ENCODE measurements around the gene TUBG1. TPM values are rescaled to one million over a fixed set of nuclear protein-coding genes. Genes with fewer than 3 reads are reported as not detected.

Gene TUBG1
- total and polyA plus RNA-seq, 8 donors = 18.5 to 72.4 (median 45.7) TPM

GRCh38 chr17:42577140-42577531, 32.3 kb upstream of the TUBG1 start:
- WGBS, 5 donors = 5 to 7% (median 6%) methylated on average over 17 to 18 of the region's 18 CpGs
- peaks cover 35 to 71% (median 60%) of the 10 kb centered on the region in 4 donors for H3K36me3 ChIP-seq
- no peak for TF ChIP-seq CTCF (IDR thresholded peaks at IDR 0.05)
- no peak for TF ChIP-seq EP300 (IDR thresholded peaks at IDR 0.05)
- TF ChIP-seq POLR2AphosphoS5 (IDR thresholded peaks at IDR 0.05) = no peak
- TF ChIP-seq POLR2A (IDR thresholded peaks at IDR 0.05) = no peak
- intact Hi-C loops (cut with DNase I; ENCODE audit: low total_unique reads) = no loop called here
- no peaks in the 10 kb centered on the region for H3K9me3 ChIP-seq
- H3K27me3 ChIP-seq = no peaks in the 10 kb centered on the region
- H3K4me3 ChIP-seq = peak overlapping the region; percentile 48 to 66 (median 58)
- DNase-seq = no peak
- peaks cover 22 to 67% (median 37%) of the 10 kb centered on the region in 4 donors for H3K4me1 ChIP-seq
- peak overlapping the region; percentile 60 to 93 (median 85) for H3K27ac ChIP-seq

- Histone ChIP-seq H3K27ac (peak within 1 kb of the TSS; percentile 85 to 93 (median 88)), H3K36me3 (peaks cover 35 to 71% (median 60%) of the 10 kb centered on the region in 4 donors), H3K4me3 (peak within 1 kb of the TSS; percentile 48 to 66 (median 58)), H3K4me1 (peaks cover 16 to 62% (median 31%) of the 10 kb centered on the region in 4 donors), H3K27me3 (no peaks in the 10 kb centered on the region), H3K9me3 (no peaks in the 10 kb centered on the region)
- 0 to 2% (median 0%) methylated on average over 52 of the region's 52 CpGs for WGBS, 5 donors
- intact Hi-C loops (cut with DNase I; ENCODE audit: low total_unique reads) = no loop called here
- peak; percentile 96 to 98 for DNase-seq
- TF ChIP-seq CTCF (IDR thresholded peaks at IDR 0.05) (peak in 4 of 7 experiments; percentile 10 to 37 (median 20)), EP300 (IDR thresholded peaks at IDR 0.05) (no peak), POLR2A (IDR thresholded peaks at IDR 0.05) (peak in 1 of 4 donors; percentile 31), POLR2AphosphoS5 (IDR thresholded peaks at IDR 0.05) (peak; percentile 76 to 94 (median 90))
These were observed 31.8 kb upstream of the TUBG1 start, which contains the start of gene PSMC3IP for GRCh38 chr17:42577532-42578281. Gene PSMC3IP, minus strand, starts transcription at chr17:42577729. Its CDS starts 43 bp downstream, at chr17:42577686.

- Histone ChIP-seq H3K36me3 (peaks cover 35 to 71% (median 60%) of the 10 kb centered on the region in 4 donors), H3K9me3 (no peaks in the 10 kb centered on the region), H3K27ac (peak overlapping the region; percentile 85 to 93 (median 88)), H3K4me1 (peaks cover 14 to 55% (median 28%) of the 10 kb centered on the region in 4 donors), H3K27me3 (no peaks in the 10 kb centered on the region), H3K4me3 (peak overlapping the region; percentile 48 to 66 (median 58))
- peak; percentile 79 to 92 for DNase-seq
- WGBS, 5 donors = 0 to 1% (median 0%) methylated on average over 20 of the region's 20 CpGs
- TF ChIP-seq CTCF (IDR thresholded peaks at IDR 0.05) (peak in 5 of 7 experiments; percentile 59 to 80 (median 69)), POLR2A (IDR thresholded peaks at IDR 0.05) (no peak), POLR2AphosphoS5 (IDR thresholded peaks at IDR 0.05) (peak in 1 of 3 donors; percentile 36)
- intact Hi-C loops (cut with DNase I; ENCODE audit: low total_unique reads) = no loop called here
These were observed 31.1 kb upstream of the TUBG1 start for GRCh38 chr17:42578282-42578869.

- 17 to 47% (median 36%) methylated on average over 2 of the region's 2 CpGs for WGBS, 5 donors
- DNase-seq = no peak
- peak overlapping the region in 2 of 5 donors; percentile 4 to 92 for H3K27ac ChIP-seq
- no peak overlapping the region for H3K4me3 ChIP-seq
- H3K36me3 ChIP-seq = peaks cover 40 to 71% (median 61%) of the 10 kb centered on the region in 4 donors
- H3K9me3 ChIP-seq = no peaks in the 10 kb centered on the region
- H3K4me1 ChIP-seq = peaks cover 17 to 45% (median 40%) of the 10 kb centered on the region in 4 donors
- TF ChIP-seq POLR2AphosphoS5 (IDR thresholded peaks at IDR 0.05) (no peak), CTCF (IDR thresholded peaks at IDR 0.05) (no peak), EP300 (IDR thresholded peaks at IDR 0.05) (no peak), POLR2A (IDR thresholded peaks at IDR 0.05) (no peak)
- H3K27me3 ChIP-seq = no peaks in the 10 kb centered on the region
- intact Hi-C loops (cut with DNase I; ENCODE audit: low total_unique reads) = loop anchor here (10.0 kb wide), 1 partner anchor 105 kb away; the partner anchor contains the start of genes CCR10 and CNTNAP1
These were observed 29.5 kb upstream of the TUBG1 start for GRCh38 chr17:42579794-42580551.
